Stimulated activated CD8-positive, alpha-beta memory T cell treated with anti-CD3 and anti-CD28 coated beads, Interleukin-7, amount 100 ng/mL, for 1 hour (primary cell): ENCODE measurements around the gene SPSB4.

Experiments
- DNase-seq, 2 donors: peaks; one replicate each; pipeline ENCODE4 v3.0.0-alpha.2; 2020; ENCODE audit warnings: low read depth in 2 of 2

Gene SPSB4

DNA sequence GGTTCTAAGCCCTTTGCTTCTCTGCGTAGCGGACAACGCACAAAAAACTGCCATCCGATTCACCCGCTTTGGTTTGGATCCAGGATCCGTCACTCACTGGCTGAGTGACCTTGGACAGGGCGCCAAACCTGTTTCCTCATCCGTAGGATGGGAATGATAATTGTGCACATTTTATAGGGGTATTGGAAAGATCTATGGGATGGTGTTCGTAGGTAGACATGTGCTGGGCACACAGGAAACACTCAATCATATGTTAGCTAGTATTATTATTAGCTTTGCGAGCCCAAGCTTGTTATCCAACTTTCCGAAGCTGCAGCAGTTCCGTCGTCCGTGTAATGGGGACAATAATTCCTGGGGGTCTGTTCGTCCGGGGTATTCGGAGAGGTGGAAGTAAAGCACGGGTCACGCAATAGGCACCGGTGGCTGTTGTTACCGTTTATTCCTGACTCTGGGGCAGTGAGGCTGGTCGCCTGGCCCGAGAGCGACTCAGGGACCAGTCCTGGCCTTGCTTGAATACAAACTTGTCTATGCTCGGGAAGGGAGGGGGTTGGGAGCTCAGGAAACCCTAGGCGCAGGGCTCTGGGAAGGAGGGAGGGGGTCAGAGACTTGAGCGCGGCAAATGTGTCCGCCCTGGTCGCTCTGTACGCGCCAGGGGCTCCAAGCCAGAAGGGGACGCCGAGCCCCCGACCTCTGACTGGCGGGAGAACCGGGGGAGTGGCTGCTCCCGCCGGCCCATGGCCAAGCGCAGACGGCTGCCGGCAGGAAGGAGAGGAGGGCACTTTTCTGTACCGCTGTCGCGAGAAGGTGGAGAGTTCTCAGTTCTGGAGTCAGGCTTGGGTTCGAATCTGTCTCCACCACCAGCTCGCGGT is 1.3 kb downstream of the SPSB4 start:
- DNase-seq = no peak

DNA sequence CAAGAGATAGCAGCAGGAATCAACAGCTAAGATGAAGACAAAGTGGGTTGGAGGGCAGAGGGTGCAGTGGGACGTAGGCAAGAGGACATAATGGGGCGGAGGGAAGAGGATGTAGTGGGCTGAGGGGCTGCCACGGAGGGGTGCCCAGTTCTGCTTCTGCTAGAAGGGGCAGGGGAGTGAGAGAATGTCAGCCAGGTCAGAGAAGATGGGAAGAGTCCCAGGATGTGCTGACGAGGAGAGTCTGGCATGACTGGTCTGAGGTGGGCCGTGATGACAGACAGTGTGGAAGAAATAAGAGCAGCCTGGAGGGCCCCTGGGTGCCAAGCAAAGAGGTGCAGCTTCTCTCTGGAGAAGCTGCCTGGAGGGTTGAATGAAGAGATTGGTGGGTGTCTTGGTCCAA is 4.0 kb downstream of the SPSB4 start:
- DNase-seq = no peak

DNA sequence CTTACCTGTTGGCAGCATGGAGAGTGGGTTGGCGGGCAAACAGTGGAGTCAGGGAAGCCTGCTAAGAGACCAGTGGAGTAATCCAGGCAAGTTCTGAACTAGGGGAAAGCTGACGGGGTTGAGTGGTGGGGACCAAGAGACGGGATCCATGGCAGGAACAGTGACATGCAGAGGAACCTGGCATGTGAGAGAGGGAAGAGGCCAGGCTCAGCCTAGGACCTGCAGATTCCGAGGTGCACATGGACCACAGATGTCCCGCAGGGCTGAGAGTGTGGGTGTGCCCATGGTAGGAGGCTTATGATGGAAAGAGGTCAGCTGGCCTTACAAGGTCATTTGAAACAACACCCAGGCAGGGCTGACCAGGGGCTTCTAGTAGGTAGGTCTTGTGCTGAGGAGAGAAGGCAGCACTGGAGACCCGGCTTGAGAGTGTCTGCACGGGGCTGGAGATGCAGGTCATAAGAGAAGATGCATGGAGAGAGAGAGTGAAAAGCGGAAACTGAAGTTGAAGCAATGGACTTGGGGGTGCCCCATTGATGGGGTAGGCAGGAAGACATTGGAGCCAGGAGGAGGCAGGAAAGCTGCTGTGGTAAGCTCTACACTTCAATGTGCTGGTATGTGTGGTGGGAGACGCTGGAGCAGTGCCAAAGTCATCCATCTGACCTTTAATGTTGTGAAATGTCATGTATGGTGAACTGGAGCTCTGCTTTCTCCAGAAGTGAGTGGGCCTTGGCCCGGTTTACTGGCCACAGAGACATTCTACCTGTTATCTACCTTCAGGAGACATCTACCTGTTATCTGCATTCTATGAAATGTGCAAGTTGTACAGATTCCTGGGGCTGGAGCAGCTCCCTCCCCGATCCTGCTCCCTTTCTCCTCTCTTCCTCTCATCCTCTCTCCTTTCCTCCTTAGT is 4.6 kb downstream of the SPSB4 start:
- no peak for DNase-seq

DNA sequence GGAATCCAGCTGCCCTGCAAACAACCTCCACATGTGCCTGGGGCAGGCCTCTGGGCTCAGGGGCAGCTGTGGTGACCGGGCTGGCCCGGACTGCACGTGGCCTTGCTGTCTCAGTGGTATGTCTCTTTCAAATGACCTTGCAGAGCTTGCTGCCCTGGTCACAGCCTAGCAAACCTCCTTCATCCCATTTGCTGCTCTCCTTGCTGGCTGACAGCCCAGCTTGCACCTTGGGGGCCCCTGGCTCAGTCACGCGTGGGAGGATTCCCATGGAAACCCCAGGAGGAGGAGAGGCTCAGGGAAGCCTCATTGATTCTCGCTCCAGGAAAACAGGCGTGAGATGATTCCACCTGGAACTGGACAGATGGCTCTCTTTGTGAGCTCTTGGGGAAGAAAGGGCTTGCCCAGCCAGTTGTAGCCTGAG is 5.6 kb downstream of the SPSB4 start:
- DNase-seq = no peak

DNA sequence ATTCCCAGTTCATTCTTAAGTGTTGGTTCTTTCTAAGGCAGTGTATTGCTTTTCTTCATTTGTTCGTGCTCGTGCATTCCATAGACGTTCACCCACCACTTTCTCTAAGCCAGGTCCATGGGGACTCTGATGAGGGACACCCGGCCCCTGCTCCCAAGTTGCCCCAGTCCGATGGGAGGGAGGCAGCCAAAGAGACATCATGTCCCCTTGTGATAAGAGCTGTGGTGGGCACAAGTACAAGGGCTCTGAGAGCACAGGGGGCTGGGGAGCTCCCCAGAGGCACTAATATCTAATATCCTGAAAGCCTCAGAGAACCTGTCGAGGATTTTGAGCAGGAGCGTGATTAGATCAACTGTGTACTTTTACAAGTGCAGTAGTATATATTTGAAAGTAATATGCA is 6.3 kb downstream of the SPSB4 start:
- DNase-seq = no peak

DNA sequence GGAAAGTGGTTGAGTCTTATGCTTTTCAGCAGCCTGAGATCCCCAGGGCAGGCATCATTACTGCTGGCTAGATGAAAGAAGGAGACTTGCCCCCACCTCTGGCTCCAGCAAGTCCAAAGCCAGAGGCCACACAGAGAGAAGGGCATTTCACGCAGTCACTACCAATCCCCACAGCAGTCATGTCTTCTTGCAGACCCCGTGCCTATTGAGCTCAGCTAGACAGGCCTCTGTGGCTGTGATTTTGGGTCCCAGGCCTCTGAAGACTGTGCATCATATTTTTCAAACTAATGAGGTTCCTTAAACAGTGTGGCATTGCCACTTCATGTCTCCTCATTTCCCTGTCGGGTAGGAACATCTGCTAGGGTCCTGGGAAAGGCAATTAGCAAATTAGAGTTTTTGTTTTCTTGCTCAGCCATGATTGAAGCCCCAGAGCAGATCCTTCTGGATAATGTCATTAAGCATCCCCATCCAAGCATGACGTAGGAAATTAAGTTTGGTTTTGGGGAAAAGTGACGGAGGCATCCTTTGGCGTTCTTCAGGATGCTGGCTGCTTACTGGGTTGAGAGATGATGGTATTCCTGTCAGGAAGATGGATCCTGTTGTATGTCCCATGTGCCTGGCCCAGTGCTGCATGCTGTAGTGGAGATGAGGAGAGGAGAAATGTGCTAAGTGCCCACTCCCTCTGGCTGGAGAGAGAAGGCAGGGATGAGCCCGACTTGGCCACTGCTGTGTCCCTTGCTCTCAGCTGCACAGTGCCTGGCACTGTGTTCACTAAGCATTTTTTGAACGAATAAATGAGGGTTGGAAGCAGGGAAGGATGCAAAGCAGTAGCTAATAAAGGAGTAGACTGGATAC is 7.0 kb downstream of the SPSB4 start:
- DNase-seq = no peak

DNA sequence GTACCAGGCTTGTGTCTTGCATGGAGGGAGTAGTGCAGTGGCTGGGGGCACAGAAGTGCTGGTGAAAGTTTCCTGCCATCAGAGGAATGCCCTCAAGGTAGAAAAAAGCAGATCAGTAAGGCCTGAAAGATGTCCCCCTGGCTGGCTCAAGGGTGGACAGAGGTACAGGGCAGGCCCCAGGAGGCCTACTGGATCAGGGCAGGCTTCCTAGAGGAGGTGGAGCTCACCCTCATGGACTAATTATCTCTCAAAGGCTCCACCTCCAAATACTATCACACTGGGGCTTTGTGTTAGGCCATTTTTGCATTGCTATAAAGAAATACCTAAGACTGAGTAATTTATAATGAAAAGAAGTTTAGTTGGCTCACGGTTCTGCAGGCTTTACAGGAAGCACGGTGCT is 7.8 kb downstream of the SPSB4 start:
- no peak for DNase-seq

DNA sequence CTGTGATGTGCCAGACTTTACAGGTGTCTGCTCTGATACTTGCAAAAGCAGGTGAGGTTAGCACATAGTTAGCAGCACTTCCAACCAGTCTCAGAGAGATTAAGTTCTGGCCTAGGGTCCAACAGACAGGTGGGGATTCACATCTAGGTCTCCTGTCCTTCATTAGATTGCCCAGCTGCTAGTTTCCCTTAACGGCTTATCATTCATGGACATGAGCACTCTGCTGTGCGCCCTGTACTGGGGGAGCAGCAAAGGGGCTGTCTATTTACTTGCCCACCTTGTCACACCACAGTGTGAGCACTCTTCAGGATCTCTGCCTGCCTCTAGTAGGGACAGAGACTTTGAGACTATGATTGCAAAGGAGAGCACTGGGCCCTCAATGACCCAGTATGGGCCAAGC is 8.7 kb downstream of the SPSB4 start:
- DNase-seq = no peak

DNA sequence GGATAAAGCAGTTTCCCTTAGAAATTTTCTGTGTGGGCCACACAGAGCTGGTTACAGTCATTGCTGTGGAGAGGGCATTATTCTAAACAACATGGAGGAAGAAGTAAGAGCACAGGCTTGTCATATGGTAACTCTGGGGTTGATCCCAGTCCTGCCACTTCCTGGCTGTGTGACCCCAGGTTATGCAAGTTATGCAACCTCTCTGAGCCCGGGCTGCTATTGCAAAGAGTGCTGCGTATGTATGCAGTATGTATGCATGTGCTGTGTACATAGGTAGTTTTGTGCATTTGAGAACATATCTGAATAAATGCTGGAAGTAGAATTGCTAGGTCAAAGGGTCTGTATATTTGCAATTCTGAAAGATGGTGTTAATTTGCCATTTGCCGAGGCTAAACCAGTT is 9.2 kb downstream of the SPSB4 start:
- DNase-seq = no peak

DNA sequence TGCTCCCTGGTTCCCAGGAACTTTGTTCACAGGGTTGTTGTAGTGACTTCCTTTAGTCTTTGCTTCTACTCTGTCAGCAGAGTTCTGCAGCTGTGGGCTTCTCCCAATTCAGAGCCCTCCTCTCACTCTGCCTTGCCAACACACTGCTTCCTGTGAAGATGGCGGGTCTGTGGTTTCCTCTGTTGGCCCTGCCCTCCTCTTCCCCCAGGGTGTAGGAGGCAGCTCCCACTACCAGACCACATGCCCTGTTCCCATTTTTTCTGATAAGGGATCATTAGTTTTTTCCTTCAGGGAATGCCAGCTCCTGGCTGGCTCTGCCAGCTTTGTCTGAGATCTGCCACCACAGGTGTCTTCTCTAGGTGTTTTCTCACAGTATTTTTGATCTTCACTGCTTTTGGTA is 12.7 kb downstream of the SPSB4 start:
- DNase-seq = no peak

DNA sequence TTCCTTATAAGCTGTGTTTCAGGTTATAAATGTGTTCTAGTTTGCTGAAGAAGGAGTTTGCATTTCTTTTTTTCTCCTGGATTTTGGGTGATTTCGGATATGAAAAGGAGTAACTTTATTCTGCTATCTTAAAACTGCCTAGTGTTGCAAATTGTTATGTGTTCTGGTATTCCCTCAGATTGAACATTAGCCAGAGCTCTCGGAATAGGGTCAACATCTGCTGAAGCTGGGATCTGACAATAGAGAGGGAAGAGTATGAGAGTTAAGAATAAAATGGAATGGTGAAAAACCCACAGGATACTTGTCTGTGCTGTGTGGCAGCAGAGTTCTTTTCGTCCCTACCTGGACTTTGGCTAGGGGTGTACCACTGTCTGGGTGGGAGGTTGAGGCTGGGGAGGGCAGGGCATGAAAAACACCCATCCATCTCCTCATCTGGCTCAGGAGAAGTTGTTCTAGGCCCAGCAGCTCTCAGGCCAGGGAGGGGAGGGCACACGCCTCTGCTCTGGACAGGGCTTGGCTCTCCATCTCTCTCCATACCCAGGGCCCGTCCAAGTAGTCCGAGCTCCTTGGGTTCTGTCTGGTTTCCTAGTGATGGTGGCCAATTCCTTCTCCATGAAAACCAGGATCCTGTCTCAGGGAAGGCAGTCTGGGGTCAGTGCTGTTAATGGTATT is 13.2 kb downstream of the SPSB4 start:
- DNase-seq = no peak

DNA sequence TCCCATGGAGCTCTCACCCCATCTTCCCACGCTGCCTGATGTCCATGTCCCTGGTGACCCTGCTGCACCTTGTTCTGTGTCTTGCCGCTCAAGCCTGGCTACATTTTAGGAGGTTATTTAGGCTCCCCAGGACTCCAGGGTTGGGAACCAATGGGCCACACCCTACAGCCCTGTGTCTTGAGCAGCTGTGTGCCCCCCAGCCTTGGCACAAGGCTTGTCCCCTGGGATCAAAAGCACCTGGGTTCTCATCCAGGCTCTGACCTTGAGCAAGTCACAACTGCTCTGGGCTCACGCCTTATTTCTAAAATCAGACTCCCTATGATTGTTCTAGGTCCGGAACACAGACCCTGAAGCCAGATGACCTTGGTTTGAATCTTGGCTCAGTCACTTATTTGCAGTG is 14.1 kb downstream of the SPSB4 start:
- DNase-seq = no peak

DNA sequence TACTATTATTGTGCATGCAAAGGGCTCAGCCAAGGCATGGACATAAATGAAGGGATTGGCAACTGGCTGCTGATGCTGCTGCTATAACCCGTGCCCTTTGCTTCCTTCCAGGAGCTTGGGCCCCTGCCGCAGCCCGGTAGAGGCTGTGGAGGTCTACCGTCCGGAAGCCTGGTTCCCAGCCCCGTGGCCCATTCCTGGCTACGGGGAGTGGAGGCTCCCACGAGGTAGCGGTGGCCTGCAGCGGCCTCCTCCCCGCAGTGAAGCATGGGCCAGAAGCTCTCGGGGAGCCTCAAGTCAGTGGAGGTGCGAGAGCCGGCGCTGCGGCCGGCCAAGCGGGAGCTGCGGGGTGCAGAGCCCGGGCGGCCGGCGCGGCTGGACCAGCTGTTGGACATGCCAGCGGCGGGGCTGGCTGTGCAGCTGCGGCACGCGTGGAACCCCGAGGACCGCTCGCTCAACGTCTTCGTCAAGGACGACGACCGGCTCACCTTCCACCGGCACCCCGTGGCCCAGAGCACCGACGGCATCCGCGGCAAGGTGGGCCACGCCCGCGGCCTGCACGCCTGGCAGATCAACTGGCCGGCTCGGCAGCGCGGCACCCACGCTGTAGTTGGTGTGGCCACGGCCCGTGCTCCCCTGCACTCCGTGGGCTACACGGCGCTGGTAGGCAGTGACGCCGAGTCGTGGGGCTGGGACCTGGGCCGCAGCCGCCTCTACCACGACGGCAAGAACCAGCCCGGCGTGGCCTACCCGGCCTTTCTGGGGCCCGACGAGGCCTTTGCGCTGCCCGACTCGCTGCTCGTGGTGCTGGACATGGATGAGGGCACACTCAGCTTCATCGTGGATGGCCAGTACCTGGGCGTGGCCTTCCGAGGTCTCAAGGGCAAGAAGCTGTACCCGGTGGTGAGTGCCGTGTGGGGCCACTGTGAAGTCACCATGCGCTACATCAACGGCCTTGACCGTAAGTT is 15.0 kb downstream of the SPSB4 start:
- no peak for DNase-seq

DNA sequence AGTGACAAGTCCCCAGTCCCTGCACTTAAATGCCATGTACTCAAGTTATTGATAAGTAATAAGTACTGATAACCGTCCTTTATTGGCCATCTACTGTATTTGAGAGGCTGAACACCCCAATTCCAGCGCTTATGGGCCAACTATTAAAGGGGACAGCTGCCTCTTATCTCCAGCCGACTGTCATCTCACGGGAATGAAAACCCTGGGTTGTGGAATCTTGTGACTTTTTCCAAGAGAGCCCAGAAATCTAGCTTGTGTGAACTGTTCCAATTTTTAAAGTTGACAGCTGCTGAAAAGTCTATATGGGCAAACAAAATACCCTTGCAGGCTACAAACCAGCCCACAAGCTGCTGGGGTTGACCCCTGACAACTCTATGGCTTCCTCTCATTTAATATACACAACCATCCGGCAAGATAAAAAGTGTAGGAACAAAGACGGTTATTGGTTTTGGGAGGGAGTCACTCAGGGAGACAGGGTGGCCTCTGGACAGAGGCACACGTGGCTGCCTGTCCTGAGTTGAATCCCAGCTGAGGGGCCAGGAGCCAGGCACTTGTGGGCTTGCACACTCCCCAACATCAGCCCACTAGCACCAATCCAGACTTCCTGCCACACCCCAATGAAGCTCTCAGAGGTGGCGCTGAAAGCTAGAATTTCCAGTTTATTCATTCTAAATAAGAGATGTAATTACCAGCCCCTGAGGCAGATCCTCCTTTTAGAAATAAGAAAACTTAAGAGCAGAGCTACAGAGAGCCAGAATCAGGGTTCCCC is 16.2 kb downstream of the SPSB4 start:
- no peak for DNase-seq

DNA sequence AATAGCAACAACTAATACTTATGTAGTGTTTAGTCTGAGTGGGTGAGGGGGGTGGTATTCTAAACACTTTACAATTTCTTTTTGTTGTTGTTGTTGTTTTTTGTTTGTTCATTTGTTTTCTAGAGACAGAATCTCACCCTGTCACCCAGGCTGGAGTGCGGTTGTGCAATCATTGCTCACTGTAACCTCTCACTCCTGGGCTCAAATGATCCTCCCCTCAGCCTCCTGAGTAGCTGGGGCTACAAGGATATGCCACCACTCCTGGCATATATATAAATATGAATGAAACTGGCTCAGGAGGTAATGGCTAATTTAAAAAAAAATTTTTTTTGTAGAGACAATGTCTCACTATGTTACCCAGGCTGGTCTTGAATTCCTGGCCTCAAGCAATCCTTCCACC is 19.1 kb downstream of the SPSB4 start:
- no peak for DNase-seq

DNA sequence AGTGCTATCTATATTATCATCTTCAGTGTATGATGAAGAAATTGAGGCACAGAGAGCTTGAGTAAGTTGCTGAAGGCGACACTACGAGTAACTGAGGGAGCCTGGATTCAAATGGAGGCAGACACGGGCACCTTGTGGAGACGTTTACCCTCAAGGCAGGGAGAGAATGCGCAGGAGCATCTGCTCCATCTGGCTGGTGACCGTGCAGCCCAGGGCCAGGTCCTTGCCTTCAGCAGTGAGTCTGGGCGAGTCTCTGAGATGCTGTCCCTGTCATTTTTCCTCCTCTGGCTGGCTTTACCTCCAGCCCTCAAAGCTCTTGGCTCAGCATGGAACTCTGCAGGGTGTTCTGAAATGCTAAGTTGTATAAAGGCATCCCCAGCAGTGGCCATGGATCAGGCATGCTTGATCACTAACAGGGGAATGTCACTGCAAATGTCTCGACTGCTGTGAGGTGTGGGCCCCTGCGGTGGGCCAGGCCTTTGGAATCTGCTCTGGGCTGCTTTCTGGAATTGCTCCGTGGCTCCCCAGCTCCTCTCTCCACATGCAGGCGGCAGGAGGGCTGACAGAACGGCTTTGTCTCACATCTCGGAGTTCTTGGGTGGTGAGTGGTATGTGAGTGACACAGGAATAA is 19.7 kb downstream of the SPSB4 start:
- no peak for DNase-seq

DNA sequence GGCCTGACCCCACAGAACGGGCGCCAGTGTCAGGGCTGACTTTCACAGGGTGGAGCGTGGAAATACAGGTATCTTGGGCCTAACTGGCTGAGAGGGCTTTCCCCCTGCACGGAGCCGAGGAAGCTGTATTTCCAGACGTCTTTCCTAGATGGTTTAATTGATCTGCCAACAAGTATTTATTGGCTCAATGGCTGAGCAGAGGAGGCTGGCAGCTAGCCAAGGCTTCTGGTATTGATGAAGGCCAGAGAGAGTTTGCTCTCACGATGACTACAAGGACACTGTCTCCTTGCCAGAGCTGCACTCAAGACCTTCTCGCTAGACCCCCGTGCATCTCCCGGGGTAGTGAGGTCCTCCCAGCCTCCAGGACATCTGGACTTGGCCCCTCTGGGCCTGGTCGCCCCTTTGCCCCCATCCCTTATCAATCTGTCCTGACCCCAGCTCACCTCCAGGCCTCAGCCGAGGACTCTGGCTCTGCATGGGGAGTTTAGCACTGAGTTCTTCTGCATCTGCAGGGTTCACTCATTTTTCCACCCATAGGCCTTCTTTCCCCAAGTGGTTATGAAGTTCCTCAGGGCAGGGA is 20.6 kb downstream of the SPSB4 start:
- DNase-seq = no peak

DNA sequence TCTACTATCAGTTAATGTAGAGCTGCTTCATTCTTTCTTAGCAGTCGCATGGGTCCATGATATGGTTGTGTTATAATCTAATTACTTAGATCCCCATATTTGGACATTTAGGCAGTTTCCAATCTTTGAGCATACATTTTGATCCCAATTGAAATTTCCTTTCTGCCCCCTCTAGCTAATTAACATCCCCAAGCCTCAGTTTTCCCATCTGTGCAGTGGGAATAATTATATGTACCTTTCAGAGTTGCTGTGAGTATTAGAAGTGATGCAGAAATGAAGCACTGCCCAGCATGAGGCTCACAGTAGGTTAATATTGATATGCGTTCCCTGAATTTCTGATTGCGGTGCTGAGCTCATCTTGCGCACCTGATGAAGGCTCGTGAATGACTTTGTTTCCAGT is 21.8 kb downstream of the SPSB4 start:
- DNase-seq = no peak

DNA sequence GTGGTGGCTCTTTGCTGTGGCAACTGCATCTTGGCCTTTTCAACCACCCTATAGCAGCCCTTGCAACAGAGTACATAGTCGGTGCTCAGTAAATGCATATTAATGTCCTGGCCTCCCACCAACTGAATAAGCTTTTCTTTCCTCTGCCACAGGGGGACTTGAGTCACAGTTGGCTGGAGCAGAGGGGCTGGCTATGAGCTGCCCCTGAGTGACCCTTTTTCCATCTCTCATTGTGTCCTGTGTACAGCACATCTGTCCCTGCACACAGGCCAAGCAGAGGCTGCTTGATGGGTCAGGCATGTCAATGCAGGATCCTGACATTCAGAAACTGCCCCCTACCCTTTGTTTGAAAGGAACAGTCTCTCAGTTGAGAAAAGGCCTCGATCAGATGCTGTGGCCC is 22.4 kb downstream of the SPSB4 start:
- DNase-seq = no peak
